B cell (primary cell): ENCODE results near the gene KCTD13. TPM values are rescaled to one million over a fixed set of nuclear protein-coding genes. Genes with fewer than 3 reads are reported as not detected.

Source experiments
- ATAC-seq: fragments of 200-7000 bp; cut with Tn5 transposase; one replicate; pipeline ENCODE4 v1.10.0; 2021; ENCODE audit warnings: low read depth, mild to moderate bottlenecking, moderate number of reproducible peaks, moderate library complexity
- CTCF ChIA-PET: fragments of 350-600 bp; sonication (Branson Sonifier 250); formaldehyde crosslinking; loops from one replicate; lab custom pipeline; 2021; ENCODE audit warnings: antibody characterized with exemption, inconsistent platforms; lab: Charles Lee
- POLR2A ChIA-PET: fragments of 350-600 bp; sonication (Branson Sonifier 250); formaldehyde crosslinking; loops from one replicate; lab custom pipeline; 2021; ENCODE audit warnings: antibody characterized with exemption; lab: Charles Lee
- DNase-seq: peaks from one replicate; pipeline ENCODE4 v3.0.0; 2013
- H2AFZ ChIP-seq: 2 replicates; pipeline ENCODE4 v1.6.1; 2012; ENCODE audit warnings: mild to moderate bottlenecking, low read depth, low read length; ENCODE audit not compliant: insufficient read depth, poor library complexity, severe bottlenecking
- H3K27ac ChIP-seq, 2 donors: 1 replicate in 1 of 2; 2 replicates in 1 of 2; pipeline ENCODE4 v1.5.1; 2012 to 2013; ENCODE audit warnings: low read length in 2 of 2, mild to moderate bottlenecking in 2 of 2, moderate library complexity in 1 of 2
- H3K27me3 ChIP-seq, 4 experiments: fragments of 200-600 bp in 1 of 4; sonication (generic) in 1 of 4; replicated peaks in 1 of 4; 1 replicate in 2 of 4; 2 replicates in 2 of 4; pipeline versions ENCODE4 v1.6.1 to v1.7.0; 2013 to 2016; ENCODE audit warnings: low read length in 3 of 4, mild to moderate bottlenecking in 2 of 4, mixed read lengths in 1 of 4, moderate library complexity in 1 of 4; ENCODE audit not compliant: insufficient read depth in 4 of 4, control insufficient read depth in 3 of 4; ENCODE audit errors: control extremely low read depth in 1 of 4
- H3K36me3 ChIP-seq, 2 experiments: replicated peaks in 1 of 2; 1 replicate in 1 of 2; 2 replicates in 1 of 2; pipeline versions ENCODE4 v1.6.1 to v1.7.1; 2013; ENCODE audit warnings: low read length in 1 of 2; ENCODE audit not compliant: insufficient read depth in 2 of 2, control insufficient read depth in 1 of 2; ENCODE audit errors: control extremely low read depth in 1 of 2, extremely low read depth in 1 of 2
- H3K4me1 ChIP-seq, 2 donors: fragments of 200-600 bp in 1 of 2; sonication (generic) in 1 of 2; 1 replicate in 1 of 2; 2 replicates in 1 of 2; pipeline versions ENCODE4 v1.5.1 to v1.6.1; 2013 to 2017; ENCODE audit warnings: low read length in 2 of 2; ENCODE audit not compliant: control insufficient read depth in 2 of 2, insufficient read depth in 2 of 2
- H3K4me2 ChIP-seq: replicated peaks from 2 replicates; pipeline ENCODE3; 2012; ENCODE audit warnings: mild to moderate bottlenecking, low read depth, low read length; ENCODE audit not compliant: poor library complexity, severe bottlenecking
- H3K4me3 ChIP-seq, 5 experiments: fragments of 200-600 bp in 1 of 5; sonication (generic) in 1 of 5; 1 replicate in 3 of 5; 2 replicates in 2 of 5; pipeline versions ENCODE4 v1.5.1 to v1.7.0; 2011 to 2016; ENCODE audit warnings: low read length in 4 of 5, mild to moderate bottlenecking in 4 of 5, low read depth in 2 of 5, control low read depth in 1 of 5, moderate library complexity in 1 of 5; ENCODE audit not compliant: insufficient read depth in 1 of 5; ENCODE audit errors: control extremely low read depth in 1 of 5, extremely low read depth in 1 of 5
- H3K79me2 ChIP-seq: fragments of 200-600 bp; sonication (generic); one replicate; pipeline ENCODE4 v1.6.0; 2016; ENCODE audit warnings: low read length; ENCODE audit not compliant: control insufficient read depth, insufficient read depth
- H3K9ac ChIP-seq: fragments of 200-600 bp; sonication (generic); 2 replicates; pipeline ENCODE4 v1.6.1; 2017; ENCODE audit warnings: mild to moderate bottlenecking, low read length, moderate library complexity
- H3K9me3 ChIP-seq, 3 donors: one replicate each; pipeline versions ENCODE4 v1.6.1 to v1.7.1; 2013; ENCODE audit warnings: low read length in 2 of 3; ENCODE audit not compliant: control insufficient read depth in 2 of 3, insufficient read depth in 1 of 3; ENCODE audit errors: control extremely low read depth in 1 of 3
- H4K20me1 ChIP-seq: 2 replicates; pipeline ENCODE4 v1.6.0; 2012; ENCODE audit warnings: mild to moderate bottlenecking, low read length; ENCODE audit not compliant: insufficient read depth, control insufficient read depth, poor library complexity, severe bottlenecking
- H3K27ac Mint-ChIP-seq: one replicate; pipeline ENCODE4 v1.8.0; 2021; ENCODE audit warnings: mixed read lengths
- H3K27me3 Mint-ChIP-seq: one replicate; pipeline ENCODE4 v1.8.0; 2021; ENCODE audit warnings: mixed read lengths
- H3K4me1 Mint-ChIP-seq: one replicate; pipeline ENCODE4 v1.8.0; 2021; ENCODE audit warnings: mixed read lengths
- H3K4me3 Mint-ChIP-seq: one replicate; pipeline ENCODE4 v1.8.0; 2021; ENCODE audit warnings: mixed read lengths
- H3K9me3 Mint-ChIP-seq: one replicate; pipeline ENCODE4 v1.8.0; 2022; ENCODE audit warnings: mixed read lengths; ENCODE audit not compliant: insufficient read depth
- EZH2 ChIP-seq: IDR thresholded peaks from 2 replicates; pipeline ENCODE4 v1.6.1; 2012; ENCODE audit warnings: borderline replicate concordance, low read depth, mild to moderate bottlenecking, moderate library complexity, low read length; ENCODE audit not compliant: insufficient read depth, poor library complexity, severe bottlenecking
- WGBS: methylation state at CpG from one replicate; pipeline ENCODE4 v1.1.5; 2013; ENCODE audit warnings: missing lambda C conversion rate; ENCODE audit not compliant: insufficient coverage; 5-methylcytosine and 5-hydroxymethylcytosine counted together
- intact Hi-C: fragments of 100-400 bp; cut with micrococcal nuclease; formaldehyde crosslinking; loops from one replicate; pipeline ENCODE4 v1.10.0; 2022
- polyA plus RNA-seq: library from polyadenylated mRNA; depleted of rRNA; stranded (reverse); fragments of >200 nt; gene quantifications from 2 replicates; pipeline ENCODE4 v1.2.3, GENCODE V29; 2012
- total RNA-seq, 2 donors: library from RNA; stranded (reverse); fragments of 120-200 nt in 1 of 2; gene quantifications; 1 replicate in 1 of 2; 2 replicates in 1 of 2; pipeline versions ENCODE4 v1.2.3 to v1.2.4, GENCODE V29; 2013 to 2022
- TF ChIP-seq, protein P1 (sequence below): fragments of 200-600 bp; IDR thresholded peaks from one replicate; pipeline ENCODE4 v1.8.0; 2022; ENCODE audit warnings: antibody characterized with exemption, mild to moderate bottlenecking

KCTD13 gene
- total and polyA plus RNA-seq, 2 donors (not counting 1 experiment from before 2014, with no cell fraction given): 61.5 to 74.3 TPM

DNA sequence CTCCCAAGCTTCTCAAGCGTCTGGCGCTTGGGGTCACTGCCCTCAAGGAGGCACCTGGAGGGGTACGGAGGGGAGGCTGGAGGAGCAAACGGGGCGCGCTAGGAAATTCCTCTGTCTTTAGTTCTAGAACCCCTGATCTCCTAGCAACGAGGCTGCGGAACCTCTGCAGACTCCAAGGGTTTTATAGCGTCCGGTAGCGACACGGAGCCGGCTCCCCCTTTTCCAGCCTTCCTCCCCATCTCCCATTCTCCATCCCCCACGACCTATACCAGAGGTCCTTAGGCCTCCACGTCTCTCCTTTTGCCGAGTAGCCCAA lies 62.4 kb downstream of the KCTD13 start:
- H3K9me3 ChIP-seq: peaks cover 0 to 4% (median 0%) of the 10 kb centered on the region in 3 donors
- intact Hi-C loops: loop anchor here (1.0 to 10.0 kb wide), 13 partner anchors 15 to 531 kb away; partner anchors contain the start of genes ASPHD1, C16orf54, INO80E and KCTD13
- ChIA-PET POLR2A (interaction anchor here (0.5 to 1.3 kb wide), 7 partner anchors 18 to 1000 kb away, joined by 3 to 7 read pairs (median 3); partner anchors contain the start of genes SH2B1, TAOK2 and TMEM219), CTCF (interaction anchor here (0.8 to 1.4 kb wide), 3 partner anchors 15 to 63 kb away, joined by 4 to 6 read pairs (median 4); partner anchors contain the start of genes KCTD13 and PAGR1)
- no peaks in the 10 kb centered on the region for H3K27me3 Mint-ChIP-seq
- peaks cover 21% of the 10 kb centered on the region for H3K4me1 Mint-ChIP-seq
- no peak for TF ChIP-seq EZH2
- TF ChIP-seq, protein P1, sequence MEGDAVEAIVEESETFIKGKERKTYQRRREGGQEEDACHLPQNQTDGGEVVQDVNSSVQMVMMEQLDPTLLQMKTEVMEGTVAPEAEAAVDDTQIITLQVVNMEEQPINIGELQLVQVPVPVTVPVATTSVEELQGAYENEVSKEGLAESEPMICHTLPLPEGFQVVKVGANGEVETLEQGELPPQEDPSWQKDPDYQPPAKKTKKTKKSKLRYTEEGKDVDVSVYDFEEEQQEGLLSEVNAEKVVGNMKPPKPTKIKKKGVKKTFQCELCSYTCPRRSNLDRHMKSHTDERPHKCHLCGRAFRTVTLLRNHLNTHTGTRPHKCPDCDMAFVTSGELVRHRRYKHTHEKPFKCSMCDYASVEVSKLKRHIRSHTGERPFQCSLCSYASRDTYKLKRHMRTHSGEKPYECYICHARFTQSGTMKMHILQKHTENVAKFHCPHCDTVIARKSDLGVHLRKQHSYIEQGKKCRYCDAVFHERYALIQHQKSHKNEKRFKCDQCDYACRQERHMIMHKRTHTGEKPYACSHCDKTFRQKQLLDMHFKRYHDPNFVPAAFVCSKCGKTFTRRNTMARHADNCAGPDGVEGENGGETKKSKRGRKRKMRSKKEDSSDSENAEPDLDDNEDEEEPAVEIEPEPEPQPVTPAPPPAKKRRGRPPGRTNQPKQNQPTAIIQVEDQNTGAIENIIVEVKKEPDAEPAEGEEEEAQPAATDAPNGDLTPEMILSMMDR: no peak
- H3K4me2 ChIP-seq: peak overlapping the region; percentile 89
- no peak overlapping the region for H3K9ac ChIP-seq
- H3K79me2 ChIP-seq: peaks cover 16% of the 10 kb centered on the region
- H2AFZ ChIP-seq: peak overlapping the region; percentile 78
- H3K4me1 ChIP-seq: peaks cover 14 to 19% of the 10 kb centered on the region in 2 donors
- H3K27ac Mint-ChIP-seq: peak overlapping the region; percentile 99
- DNase-seq (no peak), ATAC-seq (no peak)
- H3K27me3 ChIP-seq: no peaks in the 10 kb centered on the region
- peaks cover 4 to 19% of the 10 kb centered on the region in 2 experiments for H3K36me3 ChIP-seq
- peaks cover 6% of the 10 kb centered on the region for H4K20me1 ChIP-seq
- H3K27ac ChIP-seq: peak overlapping the region; percentile 96 to 97
- 97% methylated on average over 5 of the region's 16 CpGs for whole genome bisulfite sequencing
- H3K4me3 ChIP-seq: no peak overlapping the region
- H3K9me3 Mint-ChIP-seq: no peaks in the 10 kb centered on the region
- peak overlapping the region; percentile 96 for H3K4me3 Mint-ChIP-seq
